Upper lobe of right lung (tissue), 1 donor: ENCODE data around the gene LINC00237. TPM values are rescaled to one million over a fixed set of nuclear protein-coding genes. Genes with fewer than 3 reads are reported as not detected.

ENCODE experiments used
- ATAC-seq: fragments of 200-7000 bp; cut with Tn5 transposase; one replicate; pipeline ENCODE4 v1.9.1; 2020; ENCODE audit warnings: mild to moderate bottlenecking, moderate library complexity
- DNase-seq: peaks from one replicate; pipeline ENCODE4 v3.0.0-alpha.2; 2020
- H3K27ac ChIP-seq: fragments of 200-600 bp; one replicate; pipeline ENCODE4 v1.8.0; 2022
- H3K27me3 ChIP-seq: fragments of 200-600 bp; one replicate; pipeline ENCODE4 v1.8.0; 2022; ENCODE audit warnings: mild to moderate bottlenecking
- H3K36me3 ChIP-seq: fragments of 200-600 bp; one replicate; pipeline ENCODE4 v1.8.0; 2022
- H3K4me1 ChIP-seq: fragments of 200-600 bp; one replicate; pipeline ENCODE4 v1.8.0; 2022
- H3K4me3 ChIP-seq: fragments of 200-600 bp; one replicate; pipeline ENCODE4 v1.8.0; 2022; ENCODE audit warnings: mild to moderate bottlenecking
- H3K9me3 ChIP-seq: fragments of 200-600 bp; one replicate; pipeline ENCODE4 v1.8.0; 2022
- intact Hi-C: fragments of 100-400 bp; cut with DNase I; formaldehyde crosslinking; loops from one replicate; pipeline ENCODE4 v1.11.0; 2022
- total RNA-seq: library from RNA; stranded (reverse); fragmentation: NEBNext Ultra II Directional; extraction: Animal tissue kit (Norgen Biotek cat#: 25700); gene quantifications from one replicate; pipeline ENCODE4 v1.2.1, GENCODE V29; 2021
- TF ChIP-seq, protein P1 (sequence below): fragments of 200-600 bp; IDR thresholded peaks from one replicate; pipeline ENCODE4 v1.8.0; 2022; ENCODE audit warnings: antibody characterized with exemption
- donor health status: DM: no; HTN: yes; CAD: no; lungs with severe emphysema.

LINC00237 gene
- total RNA-seq, 1 donor from 2014 or later, result not detected

DNA sequence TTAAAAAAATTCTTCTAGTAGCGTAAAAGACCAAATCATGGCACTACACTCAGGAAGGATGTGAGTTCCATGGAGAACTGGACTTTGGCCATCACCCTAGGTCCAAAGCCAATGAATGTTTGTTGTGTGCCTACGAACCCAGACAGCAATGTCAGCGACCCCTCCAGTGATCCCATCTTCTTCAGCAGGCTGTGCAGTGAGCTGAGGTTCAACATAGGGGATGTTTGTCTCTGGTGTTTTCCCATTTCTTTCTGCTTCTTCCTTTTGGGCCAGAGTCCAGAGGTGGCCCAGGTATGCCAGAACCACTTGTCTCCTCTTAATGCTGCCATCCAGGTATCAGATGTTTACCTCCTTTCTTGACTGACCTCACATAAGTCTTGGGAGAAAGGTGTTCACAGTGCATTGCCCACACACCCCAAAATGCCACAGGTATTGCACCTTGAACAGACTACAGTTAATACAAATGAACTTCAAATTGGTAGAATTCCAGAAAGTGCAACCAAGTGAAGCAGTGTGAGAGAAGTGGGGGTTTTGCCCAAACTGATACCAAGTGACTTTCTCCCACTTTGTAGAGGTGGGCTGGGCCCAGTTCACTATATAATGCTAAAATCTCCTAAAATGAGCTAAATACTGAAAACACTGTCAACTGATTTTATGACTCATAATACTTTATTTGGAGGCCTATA, 33.9 kb upstream of the LINC00237 start:
- Histone ChIP-seq H3K4me3 (no peak overlapping the region), H3K4me1 (no peaks in the 10 kb centered on the region), H3K27ac (no peak overlapping the region), H3K27me3 (no peaks in the 10 kb centered on the region), H3K9me3 (no peaks in the 10 kb centered on the region), H3K36me3 (peaks cover 23% of the 10 kb centered on the region)
- TF ChIP-seq, protein P1, sequence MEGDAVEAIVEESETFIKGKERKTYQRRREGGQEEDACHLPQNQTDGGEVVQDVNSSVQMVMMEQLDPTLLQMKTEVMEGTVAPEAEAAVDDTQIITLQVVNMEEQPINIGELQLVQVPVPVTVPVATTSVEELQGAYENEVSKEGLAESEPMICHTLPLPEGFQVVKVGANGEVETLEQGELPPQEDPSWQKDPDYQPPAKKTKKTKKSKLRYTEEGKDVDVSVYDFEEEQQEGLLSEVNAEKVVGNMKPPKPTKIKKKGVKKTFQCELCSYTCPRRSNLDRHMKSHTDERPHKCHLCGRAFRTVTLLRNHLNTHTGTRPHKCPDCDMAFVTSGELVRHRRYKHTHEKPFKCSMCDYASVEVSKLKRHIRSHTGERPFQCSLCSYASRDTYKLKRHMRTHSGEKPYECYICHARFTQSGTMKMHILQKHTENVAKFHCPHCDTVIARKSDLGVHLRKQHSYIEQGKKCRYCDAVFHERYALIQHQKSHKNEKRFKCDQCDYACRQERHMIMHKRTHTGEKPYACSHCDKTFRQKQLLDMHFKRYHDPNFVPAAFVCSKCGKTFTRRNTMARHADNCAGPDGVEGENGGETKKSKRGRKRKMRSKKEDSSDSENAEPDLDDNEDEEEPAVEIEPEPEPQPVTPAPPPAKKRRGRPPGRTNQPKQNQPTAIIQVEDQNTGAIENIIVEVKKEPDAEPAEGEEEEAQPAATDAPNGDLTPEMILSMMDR, result no peak
- intact Hi-C loops, result no loop called here
- no peak for DNase-seq
- no peak for ATAC-seq

DNA sequence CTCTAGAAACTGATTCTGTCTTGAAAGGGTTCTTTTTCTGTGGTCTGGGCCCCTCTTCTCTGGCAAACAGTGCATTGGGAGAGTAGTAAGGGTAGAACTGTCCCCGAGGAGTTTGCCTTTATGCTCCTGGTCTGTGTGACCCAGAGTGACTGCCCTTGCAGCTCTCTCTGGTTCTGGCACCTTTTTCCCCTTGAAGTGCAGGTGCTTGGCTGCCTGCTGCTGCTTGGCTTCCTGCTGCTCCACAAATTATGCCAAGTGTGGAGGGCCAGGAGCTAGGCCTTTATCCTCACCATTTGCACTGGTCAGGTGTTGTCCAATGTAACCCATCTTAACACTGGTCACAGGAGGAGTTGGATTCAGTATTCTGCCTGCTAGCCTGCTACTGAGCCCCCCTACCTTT, 30.9 kb upstream of the LINC00237 start:
- Histone ChIP-seq H3K4me3 (no peak overlapping the region), H3K9me3 (no peaks in the 10 kb centered on the region), H3K27me3 (no peaks in the 10 kb centered on the region), H3K27ac (no peak overlapping the region), H3K36me3 (peaks cover 35% of the 10 kb centered on the region), H3K4me1 (no peaks in the 10 kb centered on the region)
- intact Hi-C loops, result no loop called here
- DNase-seq, result no peak
- ATAC-seq, result no peak
- TF ChIP-seq, protein P1, result no peak

DNA sequence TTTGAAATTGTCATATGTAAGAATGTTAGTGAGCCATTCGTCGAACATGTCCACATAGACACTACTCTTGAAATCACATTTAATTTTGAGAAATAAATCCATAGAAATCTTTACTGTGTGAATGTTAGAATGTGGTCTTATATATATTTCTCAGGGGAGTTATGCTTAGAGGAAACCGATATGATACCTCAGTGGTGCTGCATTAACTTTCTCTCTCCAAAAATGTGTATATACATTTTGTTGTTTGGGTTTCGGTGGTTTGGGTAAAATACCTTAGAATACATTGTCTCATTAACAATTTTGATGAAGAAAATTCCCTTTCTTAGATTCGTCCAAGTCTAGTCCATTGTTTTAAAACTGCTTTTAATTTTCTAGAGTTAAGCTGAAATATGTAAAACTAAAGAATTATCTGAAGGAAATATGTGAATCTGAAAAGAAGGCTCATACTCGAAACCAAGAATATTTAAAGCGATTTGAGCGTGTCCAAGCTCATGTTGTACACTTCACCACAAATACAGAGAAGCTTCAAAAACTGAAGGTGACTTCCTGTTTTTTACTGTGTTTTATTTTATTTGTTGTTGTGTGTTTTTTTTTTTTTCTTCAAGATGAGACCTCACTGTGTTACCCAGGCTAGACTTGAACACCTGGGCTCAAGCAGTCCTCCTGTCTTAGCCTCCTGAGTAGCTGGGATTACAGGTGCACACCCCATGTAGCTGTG, 30.0 kb upstream of the LINC00237 start:
- H3K4me1 ChIP-seq, result no peaks in the 10 kb centered on the region
- TF ChIP-seq, protein P1, result no peak
- H3K36me3 ChIP-seq, result peaks cover 37% of the 10 kb centered on the region
- ATAC-seq (no peak), DNase-seq (no peak)
- no peaks in the 10 kb centered on the region for H3K27me3 ChIP-seq
- H3K27ac ChIP-seq, result no peak overlapping the region
- H3K9me3 ChIP-seq, result no peaks in the 10 kb centered on the region
- no peak overlapping the region for H3K4me3 ChIP-seq
- intact Hi-C loops, result no loop called here

DNA sequence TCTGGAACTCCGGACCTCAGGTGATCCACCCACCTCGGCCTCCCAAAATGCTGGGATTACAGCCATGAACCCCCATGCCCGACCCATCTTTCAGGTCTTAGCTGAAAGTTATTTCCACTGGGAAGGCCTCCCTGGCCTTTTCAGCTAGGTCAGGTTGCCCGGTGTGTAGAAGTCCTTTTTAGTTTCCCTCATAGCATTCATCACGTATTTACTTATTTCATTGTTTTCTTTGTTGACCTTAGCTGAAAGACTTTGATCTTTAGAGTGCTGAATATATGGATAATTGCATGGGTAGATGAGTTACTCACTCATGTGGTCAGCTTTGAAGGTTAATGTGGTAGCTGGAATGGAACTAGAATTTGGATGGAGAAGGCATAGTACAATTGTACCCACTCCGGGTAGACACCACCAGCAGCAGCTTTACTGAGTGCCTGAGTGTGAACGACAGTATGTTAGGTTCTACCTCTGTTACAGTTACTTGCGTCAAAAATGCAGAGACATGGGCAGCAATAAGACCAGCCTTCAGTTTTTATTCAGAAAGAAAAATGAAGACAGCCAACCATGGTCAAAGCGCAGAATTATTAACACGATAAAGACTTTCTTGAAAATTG, 28.8 kb upstream of the LINC00237 start:
- Histone ChIP-seq H3K27ac (no peak overlapping the region), H3K27me3 (no peaks in the 10 kb centered on the region), H3K4me1 (no peaks in the 10 kb centered on the region), H3K9me3 (no peaks in the 10 kb centered on the region), H3K4me3 (no peak overlapping the region), H3K36me3 (peaks cover 32% of the 10 kb centered on the region)
- intact Hi-C loops, result no loop called here
- ATAC-seq (no peak), DNase-seq (no peak)
- TF ChIP-seq, protein P1, result no peak

DNA sequence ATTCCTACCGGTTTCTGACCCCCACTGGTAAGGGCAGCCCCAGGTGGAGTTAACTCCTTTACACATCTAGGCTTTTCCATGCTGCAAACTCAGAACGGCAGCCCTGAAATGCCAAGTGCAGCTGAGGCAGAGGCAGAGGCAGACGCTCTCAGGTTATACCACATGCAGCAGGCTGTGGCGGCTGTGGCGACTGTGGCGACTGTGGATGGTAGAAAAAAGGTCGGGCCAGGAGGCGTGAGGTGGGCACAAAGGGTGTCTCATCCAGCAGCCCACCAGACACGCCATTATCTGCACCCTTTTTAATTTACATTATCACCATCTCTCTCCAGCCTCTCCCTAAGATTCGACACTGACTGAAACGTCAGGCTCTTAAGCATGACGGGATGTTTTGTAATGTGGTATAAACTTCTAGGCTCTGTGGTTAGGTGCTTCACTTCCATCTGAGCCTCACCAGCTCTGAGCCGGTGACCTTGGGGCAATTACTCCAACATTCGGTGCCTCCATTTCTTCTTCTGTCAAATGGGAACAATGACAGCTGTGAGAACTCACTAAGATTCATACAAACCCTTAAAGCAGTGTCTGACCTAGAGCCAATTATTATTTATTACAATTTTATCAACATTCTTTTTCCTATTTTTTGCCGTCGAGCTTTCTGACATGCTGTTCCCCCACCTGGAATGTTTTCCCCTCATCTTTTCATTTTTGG, 27.9 kb upstream of the LINC00237 start:
- intact Hi-C loops, result no loop called here
- Histone ChIP-seq H3K4me1 (no peaks in the 10 kb centered on the region), H3K27me3 (no peaks in the 10 kb centered on the region), H3K27ac (no peak overlapping the region), H3K4me3 (no peak overlapping the region), H3K36me3 (peaks cover 31% of the 10 kb centered on the region), H3K9me3 (no peaks in the 10 kb centered on the region)
- TF ChIP-seq, protein P1, result no peak
- ATAC-seq (no peak), DNase-seq (no peak)
